Fibroblast of lung (primary cell): ENCODE data around the gene POLR2A. TPM values are rescaled to one million over a fixed set of nuclear protein-coding genes. Genes with fewer than 3 reads are reported as not detected.

ENCODE experiments used
- DNase-seq, 2 donors: peaks; one replicate each; pipeline versions ENCODE4 v3.0.0 to v3.0.0-alpha.2; 2010; ENCODE audit warnings: low read depth in 2 of 2
- H2AFZ ChIP-seq: 2 replicates; pipeline ENCODE4 v1.5.1; 2012; ENCODE audit warnings: low read length, control low read depth, inconsistent platforms
- H3K27ac ChIP-seq: 2 replicates; pipeline ENCODE4 v1.5.1; 2011; ENCODE audit warnings: low read length, control low read depth; ENCODE audit not compliant: insufficient read depth
- H3K27me3 ChIP-seq: 2 replicates; pipeline ENCODE4 v1.5.1; 2011; ENCODE audit warnings: mild to moderate bottlenecking, low read length; ENCODE audit not compliant: control insufficient read depth, insufficient read depth
- H3K36me3 ChIP-seq: 2 replicates; pipeline ENCODE4 v1.5.1; 2011; ENCODE audit warnings: low read length; ENCODE audit not compliant: control insufficient read depth, insufficient read depth
- H3K4me1 ChIP-seq: 2 replicates; pipeline ENCODE4 v1.5.1; 2011; ENCODE audit warnings: low read length; ENCODE audit not compliant: control insufficient read depth, insufficient read depth; ENCODE audit errors: extremely low read depth
- H3K4me2 ChIP-seq: 2 replicates; pipeline ENCODE4 v1.5.1; 2011; ENCODE audit warnings: low read length, control low read depth; ENCODE audit not compliant: insufficient read depth; ENCODE audit errors: extremely low read depth
- H3K4me3 ChIP-seq, 4 experiments: fragments of 200-600 bp in 1 of 4; sonication (generic) in 1 of 4; replicated peaks in 1 of 4; 2 replicates each; pipeline ENCODE4 v1.5.1; 2011 to 2016; ENCODE audit warnings: low read length in 4 of 4, low read depth in 3 of 4, mild to moderate bottlenecking in 3 of 4, control low read depth in 2 of 4, inconsistent platforms in 1 of 4, mixed read lengths in 1 of 4; ENCODE audit not compliant: insufficient read depth in 1 of 4; ENCODE audit errors: control extremely low read depth in 1 of 4
- H3K79me2 ChIP-seq: 2 replicates; pipeline ENCODE4 v1.5.1; 2012; ENCODE audit warnings: mild to moderate bottlenecking, low read length, inconsistent platforms; ENCODE audit not compliant: control insufficient read depth, insufficient read depth
- H3K9ac ChIP-seq: 2 replicates; pipeline ENCODE4 v1.5.1; 2011; ENCODE audit warnings: mild to moderate bottlenecking, low read length, control low read depth; ENCODE audit not compliant: insufficient read depth
- H3K9me3 ChIP-seq: 2 replicates; pipeline ENCODE4 v1.5.1; 2012; ENCODE audit warnings: low read depth, low read length; ENCODE audit not compliant: control insufficient read depth, insufficient read depth
- H4K20me1 ChIP-seq: 2 replicates; pipeline ENCODE4 v1.5.1; 2011; ENCODE audit warnings: low read length; ENCODE audit not compliant: control insufficient read depth, insufficient read depth; ENCODE audit errors: extremely low read depth
- CTCF ChIP-seq, 2 donors: IDR thresholded peaks in 1 of 2; conservative IDR thresholded peaks in 1 of 2; 1 replicate in 1 of 2; 2 replicates in 1 of 2; pipeline ENCODE4 v1.5.1; 2011 to 2012; ENCODE audit warnings: low read length in 2 of 2, control low read depth in 1 of 2, inconsistent platforms in 1 of 2, low read depth in 1 of 2, mild to moderate bottlenecking in 1 of 2
- EZH2 ChIP-seq: IDR thresholded peaks from 2 replicates; pipeline ENCODE4 v1.5.1; 2012; ENCODE audit warnings: low read length, control low read depth, mild to moderate bottlenecking; ENCODE audit errors: missing control alignments
- polyA plus RNA-seq, 2 donors: library from polyadenylated mRNA; depleted of rRNA in 1 of 2; stranded (reverse) in 1 of 2; unstranded in 1 of 2; fragments of >200 nt; gene quantifications; 2 replicates each; pipeline ENCODE4 v1.2.1, GENCODE V29; 2011 to 2012; ENCODE audit warnings: missing spikeins in 1 of 2
- total RNA-seq: library from RNA; depleted of rRNA; stranded (reverse); fragments of >200 nt; gene quantifications from 2 replicates; pipeline ENCODE4 v1.2.1, GENCODE V29; 2014

Gene POLR2A
- total and polyA plus RNA-seq, 2 donors (not counting 1 experiment from before 2014, with no cell fraction given) = 7.1 to 75.8 TPM

GRCh38 chr17:7508145-7508544, 24.0 kb downstream of the POLR2A start:
- Histone ChIP-seq H2AFZ (no peak overlapping the region), H3K4me3 (no peak overlapping the region), H3K79me2 (no peaks in the 10 kb centered on the region), H3K9me3 (no peaks in the 10 kb centered on the region), H3K27ac (no peak overlapping the region), H3K36me3 (peaks cover 39% of the 10 kb centered on the region), H3K4me1 (no peaks in the 10 kb centered on the region), H3K9ac (no peak overlapping the region), H3K27me3 (no peaks in the 10 kb centered on the region), H4K20me1 (no peaks in the 10 kb centered on the region), H3K4me2 (no peak overlapping the region)
- no peak for TF ChIP-seq CTCF (conservative IDR thresholded peaks at IDR 0.05 in 1 of 2, IDR thresholded peaks at IDR 0.05 in 1 of 2; ENCODE audit: low read depth in 1 of 2, low read length in 2 of 2)
- no peak for TF ChIP-seq EZH2
- no peak for DNase-seq

- no peaks in the 10 kb centered on the region for H4K20me1 ChIP-seq
- H2AFZ ChIP-seq = no peak overlapping the region
- no peak overlapping the region for H3K9ac ChIP-seq
- TF ChIP-seq EZH2 (no peak), CTCF (conservative IDR thresholded peaks at IDR 0.05 in 1 of 2, IDR thresholded peaks at IDR 0.05 in 1 of 2; ENCODE audit: low read depth in 1 of 2, low read length in 2 of 2) (no peak)
- H3K36me3 ChIP-seq = peaks cover 39% of the 10 kb centered on the region
- H3K4me2 ChIP-seq = no peak overlapping the region
- no peak overlapping the region for H3K4me3 ChIP-seq
- H3K9me3 ChIP-seq = no peaks in the 10 kb centered on the region
- no peak for DNase-seq
- H3K79me2 ChIP-seq = no peaks in the 10 kb centered on the region
- no peak overlapping the region for H3K27ac ChIP-seq
- no peaks in the 10 kb centered on the region for H3K4me1 ChIP-seq
- no peaks in the 10 kb centered on the region for H3K27me3 ChIP-seq
Observed at GRCh38 chr17:7508846-7509245, 24.7 kb downstream of the POLR2A start.

- no peak overlapping the region for H3K4me2 ChIP-seq
- H3K36me3 ChIP-seq = peaks cover 42% of the 10 kb centered on the region
- no peak overlapping the region for H2AFZ ChIP-seq
- no peak overlapping the region for H3K4me3 ChIP-seq
- H3K27ac ChIP-seq = no peak overlapping the region
- H3K79me2 ChIP-seq = no peaks in the 10 kb centered on the region
- H3K27me3 ChIP-seq = no peaks in the 10 kb centered on the region
- no peaks in the 10 kb centered on the region for H4K20me1 ChIP-seq
- no peak for TF ChIP-seq EZH2
- TF ChIP-seq CTCF (conservative IDR thresholded peaks at IDR 0.05 in 1 of 2, IDR thresholded peaks at IDR 0.05 in 1 of 2; ENCODE audit: low read depth in 1 of 2, low read length in 2 of 2) = no peak
- no peak for DNase-seq
- H3K4me1 ChIP-seq = no peaks in the 10 kb centered on the region
- no peaks in the 10 kb centered on the region for H3K9me3 ChIP-seq
- H3K9ac ChIP-seq = no peak overlapping the region
Observed at GRCh38 chr17:7509937-7510336, 25.8 kb downstream of the POLR2A start.
